Adrenal gland (tissue), 5 donors: ENCODE data around the gene FOXRED2.

Experiments
- POLR2A ChIP-seq, 2 donors: fragments of 450-650 bp; IDR thresholded peaks; one replicate each; pipeline ENCODE4 v1.6.1; 2017; ENCODE audit warnings: antibody characterized with exemption in 2 of 2, mild to moderate bottlenecking in 2 of 2, moderate library complexity in 1 of 2
- TF ChIP-seq, protein P1 (sequence below), 6 experiments: fragments of 450-650 bp in 4 of 6; fragments of 200-600 bp in 2 of 6; sonication (generic) in 1 of 6; IDR thresholded peaks; 1 replicate in 5 of 6; 2 replicates in 1 of 6; pipeline versions ENCODE4 v1.5.1 to v1.8.0; 2016 to 2021; ENCODE audit warnings: antibody characterized with exemption in 6 of 6, mild to moderate bottlenecking in 2 of 6, moderate library complexity in 1 of 6
- donor health status: DM: no; HTN: no; CAD: no.

GRCh38 chr22:36522662-36523061, 15.8 kb upstream of the FOXRED2 start:
- no peak for TF ChIP-seq POLR2A (IDR thresholded peaks at IDR 0.05)
- TF ChIP-seq, protein P1, sequence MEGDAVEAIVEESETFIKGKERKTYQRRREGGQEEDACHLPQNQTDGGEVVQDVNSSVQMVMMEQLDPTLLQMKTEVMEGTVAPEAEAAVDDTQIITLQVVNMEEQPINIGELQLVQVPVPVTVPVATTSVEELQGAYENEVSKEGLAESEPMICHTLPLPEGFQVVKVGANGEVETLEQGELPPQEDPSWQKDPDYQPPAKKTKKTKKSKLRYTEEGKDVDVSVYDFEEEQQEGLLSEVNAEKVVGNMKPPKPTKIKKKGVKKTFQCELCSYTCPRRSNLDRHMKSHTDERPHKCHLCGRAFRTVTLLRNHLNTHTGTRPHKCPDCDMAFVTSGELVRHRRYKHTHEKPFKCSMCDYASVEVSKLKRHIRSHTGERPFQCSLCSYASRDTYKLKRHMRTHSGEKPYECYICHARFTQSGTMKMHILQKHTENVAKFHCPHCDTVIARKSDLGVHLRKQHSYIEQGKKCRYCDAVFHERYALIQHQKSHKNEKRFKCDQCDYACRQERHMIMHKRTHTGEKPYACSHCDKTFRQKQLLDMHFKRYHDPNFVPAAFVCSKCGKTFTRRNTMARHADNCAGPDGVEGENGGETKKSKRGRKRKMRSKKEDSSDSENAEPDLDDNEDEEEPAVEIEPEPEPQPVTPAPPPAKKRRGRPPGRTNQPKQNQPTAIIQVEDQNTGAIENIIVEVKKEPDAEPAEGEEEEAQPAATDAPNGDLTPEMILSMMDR (IDR thresholded peaks at IDR 0.05) = no peak
